Measurements from ENCODE around the gene LAMA4. TPM values are rescaled to one million over a fixed set of nuclear protein-coding genes. Genes with fewer than 3 reads are reported as not detected.
A peak's percentile ranks its signal among the peaks of the same experiment; 100 is the strongest.

Gene LAMA4
- 249 TPM for total RNA-seq

- DNase-seq: peak; percentile 70
Measured at GRCh38 chr6:112253841-112254816, at the start of gene LAMA4. Gene LAMA4, minus strand, starts transcription at chr6:112254567. Its CDS starts 417 bp downstream, at chr6:112254150.

- DNase-seq: no peak
Measured at GRCh38 chr6:112302142-112302705, 47.9 kb upstream of the LAMA4 start.

GRCh38 chr6:112300896-112301295 lies 46.5 kb upstream of the LAMA4 start:
- peak; percentile 52 for DNase-seq

- DNase-seq: no peak
Measured at GRCh38 chr6:112298816-112299281, 44.5 kb upstream of the LAMA4 start.

GRCh38 chr6:112298021-112298745 lies 43.8 kb upstream of the LAMA4 start:
- DNase-seq: peak; percentile 38

- DNase-seq: no peak
Measured at GRCh38 chr6:112296694-112297093, 42.3 kb upstream of the LAMA4 start.

GRCh38 chr6:112296122-112296521 lies 41.8 kb upstream of the LAMA4 start:
- DNase-seq: no peak

- no peak for DNase-seq
Measured at GRCh38 chr6:112291161-112291762, 36.9 kb upstream of the LAMA4 start.

- DNase-seq: peak; percentile 99
Measured at GRCh38 chr6:112289038-112289566, 34.7 kb upstream of the LAMA4 start.

- no peak for DNase-seq
Measured at GRCh38 chr6:112288475-112288874, 34.1 kb upstream of the LAMA4 start.

GRCh38 chr6:112287577-112288225 lies 33.3 kb upstream of the LAMA4 start:
- DNase-seq: no peak

GRCh38 chr6:112286500-112287144 lies 32.3 kb upstream of the LAMA4 start:
- DNase-seq: no peak

- no peak for DNase-seq
Measured at GRCh38 chr6:112286010-112286409, 31.6 kb upstream of the LAMA4 start.

GRCh38 chr6:112284603-112285002 lies 30.2 kb upstream of the LAMA4 start:
- no peak for DNase-seq

GRCh38 chr6:112283621-112284020 lies 29.3 kb upstream of the LAMA4 start:
- no peak for DNase-seq

GRCh38 chr6:112281821-112282615 lies 27.7 kb upstream of the LAMA4 start:
- DNase-seq: peak; percentile 97

- peak; percentile 89 for DNase-seq
Measured at GRCh38 chr6:112279031-112279935, 24.9 kb upstream of the LAMA4 start.

- DNase-seq: no peak
Measured at GRCh38 chr6:112275365-112275764, 21.0 kb upstream of the LAMA4 start.

- no peak for DNase-seq
Measured at GRCh38 chr6:112274774-112275173, 20.4 kb upstream of the LAMA4 start.

Measured in skin of body (tissue), 2 donors.